Kasumi-1 (cell line): ENCODE results near the gene PALLD.
"Not testable (repeated sequence)": the region's sequence is repeated elsewhere in the genome, so short reads cannot be mapped to it uniquely, and the experiment has no call there.

Experiments used
- DNase-seq, 2 experiments: peaks; one replicate each; lab custom pipeline; 2025; lab: John Stamatoyannopoulos, UW

PALLD gene

GRCh38 chr4:168796362-168797106 is 299.7 kb downstream of the PALLD start:
- DNase-seq = no peak

- DNase-seq = no peak
These were observed 300.3 kb downstream of the PALLD start for GRCh38 chr4:168797194-168797593.

- no peak for DNase-seq
These were observed 301.0 kb downstream of the PALLD start for GRCh38 chr4:168797738-168798375.

GRCh38 chr4:168800926-168801325 is 304.1 kb downstream of the PALLD start:
- DNase-seq = no peak

- no peak for DNase-seq
These were observed 305.4 kb downstream of the PALLD start for GRCh38 chr4:168802222-168802621.

- peak; percentile 56 to 57 for DNase-seq
These were observed 306.2 kb downstream of the PALLD start for GRCh38 chr4:168803052-168803451.

- no peak for DNase-seq
These were observed 306.9 kb downstream of the PALLD start for GRCh38 chr4:168803732-168804131.

GRCh38 chr4:168804146-168804545 is 307.3 kb downstream of the PALLD start:
- no peak for DNase-seq

- no peak for DNase-seq
These were observed 308.5 kb downstream of the PALLD start for GRCh38 chr4:168805341-168805740.

GRCh38 chr4:168806247-168806646 is 309.4 kb downstream of the PALLD start:
- not testable (repeated sequence) for DNase-seq

- DNase-seq = no peak
These were observed 314.4 kb downstream of the PALLD start for GRCh38 chr4:168811207-168811606.

- no peak for DNase-seq
These were observed 315.2 kb downstream of the PALLD start for GRCh38 chr4:168811786-168812651.

GRCh38 chr4:168812806-168813205 is 316.0 kb downstream of the PALLD start:
- DNase-seq = no peak

GRCh38 chr4:168813890-168814289 is 317.0 kb downstream of the PALLD start:
- no peak for DNase-seq

- no peak for DNase-seq
These were observed 318.8 kb downstream of the PALLD start for GRCh38 chr4:168815379-168816345.

GRCh38 chr4:168817370-168817769 is 320.5 kb downstream of the PALLD start:
- no peak for DNase-seq

- DNase-seq = no peak
These were observed 325.6 kb downstream of the PALLD start for GRCh38 chr4:168822481-168822880.

GRCh38 chr4:168825975-168826374 is 329.1 kb downstream of the PALLD start:
- DNase-seq = no peak

- DNase-seq = no peak
These were observed 329.8 kb downstream of the PALLD start for GRCh38 chr4:168826620-168827019.

- peak; percentile 6 to 38 for DNase-seq
These were observed 334.1 kb downstream of the PALLD start for GRCh38 chr4:168830777-168831512.

GRCh38 chr4:168831585-168831918 is 334.7 kb downstream of the PALLD start:
- peak in 1 of 2 experiments; percentile 56 for DNase-seq
